HepG2 (cell line): ENCODE data around the gene NUP62. TPM values are rescaled to one million over a fixed set of nuclear protein-coding genes. Genes with fewer than 3 reads are reported as not detected.
A peak's percentile ranks its signal among the peaks of the same experiment; 100 is the strongest.

Experiments used
- AGO1 ChIP-seq: fragments of 200-400 bp; formaldehyde crosslinking; IDR thresholded peaks from 2 replicates; pipeline ENCODE4 v1.6.1; 2017; ENCODE audit warnings: mild to moderate bottlenecking, low read depth, low read length, moderate library complexity; ENCODE audit not compliant: poor library complexity, severe bottlenecking
- BCL6 ChIP-seq: IDR thresholded peaks from 2 replicates; pipeline ENCODE4 v1.6.1; 2016; ENCODE audit warnings: missing genetic modification reagents, missing compliant biosample characterization
- DRAP1 ChIP-seq: IDR thresholded peaks from 2 replicates; pipeline ENCODE4 v1.6.1; 2016; ENCODE audit warnings: missing genetic modification reagents, missing compliant biosample characterization
- ERF ChIP-seq: IDR thresholded peaks from 2 replicates; pipeline ENCODE4 v1.6.1; 2018; ENCODE audit warnings: missing biosample characterization, missing genetic modification reagents
- GATA4 ChIP-seq: sonication (generic); IDR thresholded peaks from 2 replicates; pipeline ENCODE4 v1.6.1; 2016; ENCODE audit warnings: antibody characterized with exemption, low read depth, borderline replicate concordance
- HNRNPH1 ChIP-seq: fragments of 200-400 bp; formaldehyde crosslinking; optimal IDR thresholded peaks from 2 replicates; pipeline ENCODE3; 2017; ENCODE audit warnings: mild to moderate bottlenecking, low read depth, low read length
- HOMEZ ChIP-seq: IDR thresholded peaks from 2 replicates; pipeline ENCODE4 v1.6.1; 2016; ENCODE audit warnings: low read depth
- KDM1A ChIP-seq: IDR thresholded peaks from 2 replicates; pipeline ENCODE4 v1.6.1; 2016; ENCODE audit warnings: missing compliant biosample characterization
- KDM5A ChIP-seq: fragments of 200-600 bp; sonication (generic); IDR thresholded peaks from 2 replicates; pipeline ENCODE4 v1.7.0; 2018; ENCODE audit warnings: antibody characterized with exemption, mild to moderate bottlenecking, low read length, borderline replicate concordance
- MAFF ChIP-seq: IDR thresholded peaks from 2 replicates; pipeline ENCODE4 v1.6.1; 2011; ENCODE audit warnings: low read depth, low read length, improper control_type of control experiment
- NFYC ChIP-seq: IDR thresholded peaks from 2 replicates; pipeline ENCODE4 v1.6.1; 2016; ENCODE audit warnings: missing genetic modification reagents, missing compliant biosample characterization
- NKX3-1 ChIP-seq: sonication (generic); formaldehyde crosslinking; IDR thresholded peaks from 2 replicates; pipeline ENCODE4 v1.5.0; 2020; ENCODE audit warnings: missing genetic modification reagents
- PATZ1 ChIP-seq: sonication (generic); formaldehyde crosslinking; IDR thresholded peaks from 2 replicates; pipeline ENCODE4 v1.4.0; 2020; ENCODE audit warnings: missing genetic modification reagents
- PCBP1 ChIP-seq: fragments of 200-400 bp; formaldehyde crosslinking; IDR thresholded peaks from 2 replicates; pipeline ENCODE4 v1.6.1; 2017; ENCODE audit warnings: mild to moderate bottlenecking, low read depth, low read length, borderline replicate concordance
- PHB2 ChIP-seq: fragments of 450-650 bp; IDR thresholded peaks from 2 replicates; pipeline ENCODE4 v1.6.1; 2018; ENCODE audit not compliant: partially characterized antibody
- SAFB2 ChIP-seq: sonication (generic); formaldehyde crosslinking; IDR thresholded peaks from 2 replicates; pipeline ENCODE4 v1.5.1; 2020; ENCODE audit warnings: missing genetic modification reagents, low read depth, mild to moderate bottlenecking, borderline replicate concordance
- SALL1 ChIP-seq: sonication (generic); formaldehyde crosslinking; IDR thresholded peaks from 2 replicates; pipeline ENCODE4 v1.8.0; 2022; ENCODE audit warnings: mild to moderate bottlenecking, missing genetic modification reagents
- ZBTB25 ChIP-seq: IDR thresholded peaks from 2 replicates; pipeline ENCODE4 v1.6.1; 2018; ENCODE audit warnings: missing genetic modification reagents
- ZC3H13 ChIP-seq: sonication (generic); formaldehyde crosslinking; IDR thresholded peaks from 2 replicates; pipeline ENCODE4 v1.8.1; 2023; ENCODE audit warnings: mild to moderate bottlenecking, missing genetic modification reagents, moderate library complexity
- ZEB1 ChIP-seq: IDR thresholded peaks from 2 replicates; pipeline ENCODE4 v1.6.1; 2012; ENCODE audit warnings: mild to moderate bottlenecking, low read depth, inconsistent platforms; ENCODE audit not compliant: insufficient replicate concordance
- ZFP90 ChIP-seq: sonication (generic); formaldehyde crosslinking; IDR thresholded peaks from 2 replicates; pipeline ENCODE4 v1.8.0; 2022; ENCODE audit warnings: missing genetic modification reagents, mild to moderate bottlenecking, inconsistent platforms, borderline replicate concordance
- ZNF138 ChIP-seq: sonication (generic); formaldehyde crosslinking; IDR thresholded peaks from 2 replicates; pipeline ENCODE4 v1.5.0; 2020; ENCODE audit warnings: mild to moderate bottlenecking, low read depth, missing genetic modification reagents
- ZNF263 ChIP-seq: sonication (generic); formaldehyde crosslinking; IDR thresholded peaks from 2 replicates; pipeline ENCODE4 v1.4.0; 2020; ENCODE audit warnings: missing genetic modification reagents
- ZNF326 ChIP-seq: sonication (generic); formaldehyde crosslinking; IDR thresholded peaks from 2 replicates; pipeline ENCODE4 v1.4.0; 2020; ENCODE audit warnings: missing genetic modification reagents, borderline replicate concordance
- ZNF747 ChIP-seq: sonication (generic); formaldehyde crosslinking; IDR thresholded peaks from 2 replicates; pipeline ENCODE4 v1.8.1; 2023; ENCODE audit warnings: missing genetic modification reagents, mild to moderate bottlenecking, borderline replicate concordance
- polyA plus RNA-seq, 8 experiments: library from polyadenylated mRNA; depleted of rRNA in 3 of 8; stranded (reverse) in 7 of 8; unstranded in 1 of 8; fragments of >200 nt; fragmentation: Illumina TruSeq in 4 of 8; extraction: Trizol in 4 of 8; gene quantifications; 2 replicates each; pipeline versions ENCODE4 v1.2.1 to v1.2.3, GENCODE V29; 2011 to 2016; ENCODE audit warnings: low read depth in 4 of 8, missing spikeins in 1 of 8, mixed read lengths in 1 of 8; ENCODE audit not compliant: insufficient read depth in 1 of 8
- total RNA-seq, 5 experiments: library from RNA; depleted of rRNA; stranded (reverse); fragments of >200 nt; fragmentation: Illumina TruSeq; extraction: Trizol; gene quantifications; 2 replicates each; pipeline ENCODE4 v1.2.3, GENCODE V29; 2016; ENCODE audit warnings: low read depth in 1 of 5

Gene NUP62
- total and polyA plus RNA-seq, 2 of the 13 experiments (the other 11 are each of a cell fraction or from before 2014, with no cell fraction given) = 16.5 to 41.5 TPM

GRCh38 chr19:49877879-49878743 is 51.2 kb downstream of the NUP62 start (continued):
- TF ChIP-seq HOMEZ = 0 out of 2 replicates have a peak, but pooled peaks have one; percentile 2
- TF ChIP-seq ZBTB25 (CRISPR knock-in tag) = 0 out of 2 replicates have a peak, but pooled peaks have one; percentile 7
- TF ChIP-seq PHB2 = no peak
- TF ChIP-seq SALL1 (CRISPR knock-in tag) = peak; percentile 35; the same call in 1 of the 2 replicates
- TF ChIP-seq GATA4 = no peak
- 0 out of 2 replicates have a peak, but pooled peaks have one; percentile 3 for TF ChIP-seq KDM1A (CRISPR knock-in tag)
- peak; percentile 44 for TF ChIP-seq ZEB1
- TF ChIP-seq NKX3-1 (CRISPR knock-in tag) = no peak
- 0 out of 2 replicates have a peak, but pooled peaks have one; percentile 37 for TF ChIP-seq ZNF138 (CRISPR knock-in tag)
- TF ChIP-seq MAFF = no peak
- TF ChIP-seq BCL6 (CRISPR knock-in tag) = no peak
- TF ChIP-seq ZNF326 (CRISPR knock-in tag) = no peak
- peak; percentile 10 for TF ChIP-seq HNRNPH1
- peak; percentile 29; the same call in 1 of the 2 replicates for TF ChIP-seq ZNF263 (CRISPR knock-in tag)
- peak; percentile 75 for TF ChIP-seq KDM5A
- no peak; the same call in 1 of the 2 replicates for TF ChIP-seq ZNF747 (CRISPR knock-in tag)
- no peak for TF ChIP-seq AGO1
- TF ChIP-seq ZFP90 = peak; percentile 67; the same call in 1 of the 2 replicates
- TF ChIP-seq SAFB2 (CRISPR knock-in tag) = no peak
- TF ChIP-seq PATZ1 (CRISPR knock-in tag) = peak; percentile 74
- TF ChIP-seq ERF (CRISPR knock-in tag) = no peak
- TF ChIP-seq ZC3H13 (CRISPR knock-in tag) = 0 out of 2 replicates have a peak, but pooled peaks have one; percentile 76
- TF ChIP-seq DRAP1 = peak; percentile 35; the same call in 1 of the 2 replicates
- TF ChIP-seq PCBP1 = peak; percentile 17; the same call in 1 of the 2 replicates
- peak; percentile 73 for TF ChIP-seq NFYC (CRISPR knock-in tag)
